Thoracic aorta (tissue), 2 donors: ENCODE results near the gene SIGLEC10. TPM values are rescaled to one million over a fixed set of nuclear protein-coding genes. Genes with fewer than 3 reads are reported as not detected.
"Not testable (repeated sequence)": the region's sequence is repeated elsewhere in the genome, so short reads cannot be mapped to it uniquely, and the experiment has no call there.

Experiments
- ATAC-seq: fragments of 150-250 bp; one replicate; pipeline ENCODE4 v1.8.0; 2017; ENCODE audit warnings: low read depth; ENCODE audit not compliant: insufficient number of reproducible peaks, low FRiP score
- DNase-seq: peaks from one replicate; pipeline ENCODE4 v3.0.0-alpha.2; 2020; ENCODE audit warnings: low spot score
- H3K27ac ChIP-seq, 2 donors: fragments of 200-600 bp; sonication (generic); 1 replicate in 1 of 2; 2 replicates in 1 of 2; pipeline ENCODE4 v1.5.1; 2016; ENCODE audit warnings: mild to moderate bottlenecking in 2 of 2, moderate library complexity in 2 of 2
- H3K27me3 ChIP-seq: fragments of 200-600 bp; sonication (generic); replicated peaks from 2 replicates; pipeline ENCODE4 v1.6.0; 2016; ENCODE audit warnings: mild to moderate bottlenecking; ENCODE audit not compliant: insufficient read depth
- H3K36me3 ChIP-seq: fragments of 200-600 bp; sonication (generic); one replicate; pipeline ENCODE4 v1.5.1; 2016
- H3K4me1 ChIP-seq, 2 donors: fragments of 200-600 bp; sonication (generic); 1 replicate in 1 of 2; 2 replicates in 1 of 2; pipeline versions ENCODE4 v1.5.1 to v1.6.0; 2016; ENCODE audit warnings: low read depth in 2 of 2, mild to moderate bottlenecking in 1 of 2; ENCODE audit not compliant: control insufficient read depth in 1 of 2
- H3K4me3 ChIP-seq: fragments of 200-600 bp; sonication (generic); 2 replicates; pipeline ENCODE4 v1.5.1; 2016; ENCODE audit warnings: mild to moderate bottlenecking
- H3K9me3 ChIP-seq: fragments of 200-600 bp; sonication (generic); 2 replicates; pipeline ENCODE4 v1.5.1; 2016
- CTCF ChIP-seq: fragments of 200-600 bp; sonication (generic); IDR thresholded peaks from one replicate; pipeline ENCODE4 v1.5.1; 2019; ENCODE audit warnings: antibody characterized with exemption
- total RNA-seq, 2 donors: library from RNA; depleted of rRNA; stranded (reverse); fragments of >200 nt; gene quantifications; one replicate each; pipeline versions ENCODE4 v1.1.0 to v1.2.3, GENCODE V29; 2016

Gene SIGLEC10
- total RNA-seq, 2 donors from 2014 or later: 13.3 to 20.3 TPM

GRCh38 chr19:51415187-51415586, 2.3 kb downstream of the SIGLEC10 start:
- no peaks in the 10 kb centered on the region for H3K27me3 ChIP-seq
- no peak for DNase-seq

GRCh38 chr19:51410950-51411748, 6.3 kb downstream of the SIGLEC10 start:
- Histone ChIP-seq H3K27me3 (no peaks in the 10 kb centered on the region), H3K9me3 (no peaks in the 10 kb centered on the region), H3K36me3 (no peaks in the 10 kb centered on the region), H3K27ac (no peak overlapping the region), H3K4me1 (no peaks in the 10 kb centered on the region), H3K4me3 (no peak overlapping the region)
- ATAC-seq (no peak), DNase-seq (no peak)
- no peak for TF ChIP-seq CTCF

More at GRCh38 chr19:51415187-51415586, 2.3 kb downstream of the SIGLEC10 start:
- ATAC-seq: no peak
- no peak for TF ChIP-seq CTCF
- H3K36me3 ChIP-seq: no peaks in the 10 kb centered on the region
- no peak overlapping the region for H3K27ac ChIP-seq
- H3K9me3 ChIP-seq: no peaks in the 10 kb centered on the region
- H3K4me1 ChIP-seq: no peaks in the 10 kb centered on the region
- H3K4me3 ChIP-seq: no peak overlapping the region

- peak; percentile 10 for TF ChIP-seq CTCF
- Histone ChIP-seq H3K4me3 (no peak overlapping the region), H3K4me1 (no peaks in the 10 kb centered on the region), H3K9me3 (peaks cover under 1% of the 10 kb centered on the region), H3K36me3 (no peaks in the 10 kb centered on the region), H3K27me3 (no peaks in the 10 kb centered on the region), H3K27ac (no peak overlapping the region)
- no peak for DNase-seq
- ATAC-seq: no peak
Measured at GRCh38 chr19:51407511-51408131, 9.8 kb downstream of the SIGLEC10 start.

GRCh38 chr19:51402117-51402516, 15.3 kb downstream of the SIGLEC10 start:
- Histone ChIP-seq H3K36me3 (no peaks in the 10 kb centered on the region), H3K4me3 (no peak overlapping the region), H3K27ac (no peak overlapping the region), H3K9me3 (peaks cover 7% of the 10 kb centered on the region), H3K4me1 (no peaks in the 10 kb centered on the region), H3K27me3 (no peaks in the 10 kb centered on the region)
- TF ChIP-seq CTCF: no peak
- no peak for DNase-seq
- ATAC-seq: no peak

- H3K9me3 ChIP-seq, H3K27ac ChIP-seq, ATAC-seq, H3K4me3 ChIP-seq, DNase-seq, H3K4me1 ChIP-seq, H3K27me3 ChIP-seq, H3K36me3 ChIP-seq: not testable (repeated sequence)
Measured at GRCh38 chr19:51399936-51400335, 17.5 kb downstream of the SIGLEC10 start.
